HepG2 (cell line): ENCODE data around the gene DCST2. TPM values are rescaled to one million over a fixed set of nuclear protein-coding genes. Genes with fewer than 3 reads are reported as not detected.

Source experiments
- ARNTL ChIP-seq: sonication (generic); formaldehyde crosslinking; IDR thresholded peaks from 2 replicates; pipeline ENCODE4 v1.4.0; 2020; ENCODE audit warnings: mild to moderate bottlenecking, missing genetic modification reagents
- E2F2 ChIP-seq: sonication (generic); formaldehyde crosslinking; IDR thresholded peaks from 2 replicates; pipeline ENCODE4 v1.4.0; 2020; ENCODE audit warnings: missing genetic modification reagents, borderline replicate concordance
- HMG20A ChIP-seq: IDR thresholded peaks from 2 replicates; pipeline ENCODE4 v1.6.1; 2016; ENCODE audit warnings: borderline replicate concordance
- HMGA1 ChIP-seq: sonication (generic); formaldehyde crosslinking; conservative IDR thresholded peaks from 2 replicates; pipeline ENCODE4 v1.4.0; 2020; ENCODE audit warnings: missing genetic modification reagents
- MXI1 ChIP-seq: IDR thresholded peaks from 3 replicates; pipeline ENCODE4 v1.6.1; 2012; ENCODE audit warnings: low read depth, low read length, inconsistent platforms, borderline replicate concordance
- NAIF1 ChIP-seq: sonication (generic); formaldehyde crosslinking; IDR thresholded peaks from 2 replicates; pipeline ENCODE4 v1.5.0; 2020; ENCODE audit warnings: mild to moderate bottlenecking, missing genetic modification reagents, borderline replicate concordance
- NPAS2 ChIP-seq: sonication (generic); formaldehyde crosslinking; IDR thresholded peaks from 2 replicates; pipeline ENCODE4 v1.8.0; 2022; ENCODE audit warnings: mild to moderate bottlenecking, missing genetic modification reagents, borderline replicate concordance
- POLR2G ChIP-seq: fragments of 200-400 bp; formaldehyde crosslinking; IDR thresholded peaks from 2 replicates; pipeline ENCODE4 v1.6.1; 2018; ENCODE audit warnings: mild to moderate bottlenecking, low read depth, low read length, moderate library complexity
- SP140L ChIP-seq: sonication (generic); formaldehyde crosslinking; IDR thresholded peaks from 2 replicates; pipeline ENCODE4 v1.4.0; 2020; ENCODE audit warnings: missing genetic modification reagents, borderline replicate concordance
- STAG1 ChIP-seq: sonication (generic); formaldehyde crosslinking; IDR thresholded peaks from 2 replicates; pipeline ENCODE4 v1.4.0; 2020; ENCODE audit warnings: missing genetic modification reagents
- ZFX ChIP-seq: sonication (generic); formaldehyde crosslinking; IDR thresholded peaks from 2 replicates; pipeline ENCODE4 v1.4.0; 2020; ENCODE audit warnings: mild to moderate bottlenecking, low read depth, missing genetic modification reagents, moderate library complexity
- ZNF17 ChIP-seq: sonication (generic); formaldehyde crosslinking; IDR thresholded peaks from 2 replicates; pipeline ENCODE4 v1.5.0; 2020; ENCODE audit warnings: mild to moderate bottlenecking, missing genetic modification reagents
- ZNF225 ChIP-seq: sonication (generic); formaldehyde crosslinking; IDR thresholded peaks from 2 replicates; pipeline ENCODE4 v1.4.0; 2020; ENCODE audit warnings: mild to moderate bottlenecking, missing genetic modification reagents
- ZNF260 ChIP-seq: sonication (generic); formaldehyde crosslinking; IDR thresholded peaks from 2 replicates; pipeline ENCODE4 v1.4.0; 2020; ENCODE audit warnings: missing genetic modification reagents, low read depth, mild to moderate bottlenecking, borderline replicate concordance
- ZNF329 ChIP-seq: sonication (generic); formaldehyde crosslinking; IDR thresholded peaks from 2 replicates; pipeline ENCODE4 v1.9.0; 2021; ENCODE audit warnings: low read depth, mild to moderate bottlenecking, missing genetic modification reagents
- ZNF639 ChIP-seq: conservative IDR thresholded peaks from 2 replicates; pipeline ENCODE4 v1.6.1; 2018; ENCODE audit warnings: missing genetic modification reagents
- ZNF800 ChIP-seq: sonication (generic); formaldehyde crosslinking; IDR thresholded peaks from 2 replicates; pipeline ENCODE4 v1.4.0; 2020; ENCODE audit warnings: missing genetic modification reagents
- ZSCAN5A ChIP-seq: sonication (generic); formaldehyde crosslinking; IDR thresholded peaks from 2 replicates; pipeline ENCODE4 v1.8.0; 2022; ENCODE audit warnings: mild to moderate bottlenecking, missing genetic modification reagents, borderline replicate concordance
- polyA plus RNA-seq, 8 experiments: library from polyadenylated mRNA; depleted of rRNA in 3 of 8; stranded (reverse) in 7 of 8; unstranded in 1 of 8; fragments of >200 nt; fragmentation: Illumina TruSeq in 4 of 8; extraction: Trizol in 4 of 8; gene quantifications; 2 replicates each; pipeline versions ENCODE4 v1.2.1 to v1.2.3, GENCODE V29; 2011 to 2016; ENCODE audit warnings: low read depth in 4 of 8, missing spikeins in 1 of 8, mixed read lengths in 1 of 8; ENCODE audit not compliant: insufficient read depth in 1 of 8
- total RNA-seq, 5 experiments: library from RNA; depleted of rRNA; stranded (reverse); fragments of >200 nt; fragmentation: Illumina TruSeq; extraction: Trizol; gene quantifications; 2 replicates each; pipeline ENCODE4 v1.2.3, GENCODE V29; 2016; ENCODE audit warnings: low read depth in 1 of 5
- TF ChIP-seq, protein P1 (sequence below): sonication (generic); formaldehyde crosslinking; IDR thresholded peaks from 2 replicates; pipeline ENCODE4 v1.4.0; 2020; ENCODE audit warnings: missing genetic modification reagents, borderline replicate concordance
- TF ChIP-seq, protein P2 (sequence below): sonication (generic); formaldehyde crosslinking; IDR thresholded peaks from 2 replicates; pipeline ENCODE4 v1.8.0; 2022; ENCODE audit warnings: missing genetic modification reagents, mild to moderate bottlenecking, borderline replicate concordance

DCST2 gene
- total and polyA plus RNA-seq, 2 of the 13 experiments (the other 11 are each of a cell fraction or from before 2014, with no cell fraction given) = 0.74 TPM; not detected in 1

DNA sequence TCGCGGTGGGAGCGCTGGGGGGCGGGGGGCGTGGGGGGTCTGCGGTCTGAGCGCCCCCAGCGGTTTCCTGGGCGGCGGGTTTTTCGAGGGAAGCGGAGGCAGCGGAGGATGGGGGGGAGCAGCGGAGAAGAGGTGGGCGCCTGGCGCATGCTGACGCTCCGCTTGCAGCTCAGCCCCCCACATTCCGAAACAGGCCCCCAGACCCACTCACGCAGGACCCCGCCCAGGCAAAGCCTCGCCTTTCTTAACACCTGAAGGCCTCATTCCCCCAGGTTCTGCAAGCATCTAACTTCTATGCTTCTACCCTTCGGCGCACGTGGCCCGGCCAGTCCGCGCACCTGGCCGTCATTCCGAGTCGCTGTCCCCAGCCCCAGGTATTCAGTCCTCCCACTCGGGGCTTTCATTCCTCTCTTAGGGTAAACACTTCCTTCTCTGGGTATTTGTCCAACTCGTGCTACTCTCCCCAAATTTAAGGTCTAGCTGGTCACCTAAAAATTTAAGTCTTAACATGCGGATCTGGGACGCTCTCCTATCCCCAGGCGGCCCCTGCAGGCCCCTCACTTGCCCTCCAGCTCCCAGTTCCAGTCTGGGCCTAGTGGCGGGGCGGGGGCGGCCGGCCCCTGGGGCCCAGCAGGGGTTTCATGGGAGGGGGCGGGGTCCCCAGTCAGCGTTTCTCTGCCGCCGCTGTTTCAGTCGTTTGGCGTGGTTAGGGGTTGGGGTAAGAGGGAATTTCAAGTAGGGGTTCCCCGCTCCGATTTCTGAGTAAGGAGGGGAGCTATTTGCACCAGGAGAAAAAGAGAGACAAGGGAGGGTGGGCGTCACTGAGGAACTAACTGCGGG, 33.8 kb downstream of the DCST2 start (continued):
- TF ChIP-seq ZSCAN5A (CRISPR knock-in tag) (no peak), ZNF260 (no peak), MXI1 (peak; percentile 57; the same call in 1 of the 3 replicates), HMGA1 (no peak), ZNF329 (CRISPR knock-in tag) (no peak), ZNF17 (no peak), ARNTL (CRISPR knock-in tag) (peak; percentile 30; the same call in 1 of the 2 replicates), ZNF800 (CRISPR knock-in tag) (no peak), ZFX (CRISPR knock-in tag) (peak; percentile 72), NAIF1 (CRISPR knock-in tag) (no peak), ZNF225 (no peak), HMG20A (CRISPR knock-in tag) (no peak), NPAS2 (CRISPR knock-in tag) (no peak), STAG1 (CRISPR knock-in tag) (no peak), E2F2 (CRISPR knock-in tag) (no peak), ZNF639 (CRISPR knock-in tag) (no peak), SP140L (CRISPR knock-in tag) (no peak), POLR2G (peak; percentile 54; the same call in 1 of the 2 replicates)
- TF ChIP-seq, protein P1, sequence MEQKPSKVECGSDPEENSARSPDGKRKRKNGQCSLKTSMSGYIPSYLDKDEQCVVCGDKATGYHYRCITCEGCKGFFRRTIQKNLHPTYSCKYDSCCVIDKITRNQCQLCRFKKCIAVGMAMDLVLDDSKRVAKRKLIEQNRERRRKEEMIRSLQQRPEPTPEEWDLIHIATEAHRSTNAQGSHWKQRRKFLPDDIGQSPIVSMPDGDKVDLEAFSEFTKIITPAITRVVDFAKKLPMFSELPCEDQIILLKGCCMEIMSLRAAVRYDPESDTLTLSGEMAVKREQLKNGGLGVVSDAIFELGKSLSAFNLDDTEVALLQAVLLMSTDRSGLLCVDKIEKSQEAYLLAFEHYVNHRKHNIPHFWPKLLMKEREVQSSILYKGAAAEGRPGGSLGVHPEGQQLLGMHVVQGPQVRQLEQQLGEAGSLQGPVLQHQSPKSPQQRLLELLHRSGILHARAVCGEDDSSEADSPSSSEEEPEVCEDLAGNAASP (CRISPR knock-in tag) = peak; percentile 53; the same call in 1 of the 2 replicates
- TF ChIP-seq, protein P2, sequence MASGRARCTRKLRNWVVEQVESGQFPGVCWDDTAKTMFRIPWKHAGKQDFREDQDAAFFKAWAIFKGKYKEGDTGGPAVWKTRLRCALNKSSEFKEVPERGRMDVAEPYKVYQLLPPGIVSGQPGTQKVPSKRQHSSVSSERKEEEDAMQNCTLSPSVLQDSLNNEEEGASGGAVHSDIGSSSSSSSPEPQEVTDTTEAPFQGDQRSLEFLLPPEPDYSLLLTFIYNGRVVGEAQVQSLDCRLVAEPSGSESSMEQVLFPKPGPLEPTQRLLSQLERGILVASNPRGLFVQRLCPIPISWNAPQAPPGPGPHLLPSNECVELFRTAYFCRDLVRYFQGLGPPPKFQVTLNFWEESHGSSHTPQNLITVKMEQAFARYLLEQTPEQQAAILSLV (CRISPR knock-in tag) = no peak
